ENCODE data around the gene SEMA6B.

SEMA6B gene

GRCh38 chr19:4555657-4556561, 3.6 kb downstream of the SEMA6B start:
- in situ Hi-C loops (cut with HindIII; ENCODE audit: low sequenced_read_pairs), result no loop called here
- DNase-seq (ENCODE audit: low read depth), result no peak
- no peak overlapping the region for H3K4me3 ChIP-seq (ENCODE audit: low read depth, low read length)
- no peak for TF ChIP-seq CTCF (IDR thresholded peaks at IDR 0.05; ENCODE audit: low read depth, low read length, missing control alignments)

- no peak for DNase-seq (ENCODE audit: low read depth)
- no peak overlapping the region for H3K4me3 ChIP-seq (ENCODE audit: low read depth, low read length)
- in situ Hi-C loops (cut with HindIII; ENCODE audit: low sequenced_read_pairs), result no loop called here
These were observed 4.8 kb downstream of the SEMA6B start for GRCh38 chr19:4554717-4555116.

GRCh38 chr19:4553775-4554174, 5.7 kb downstream of the SEMA6B start:
- H3K4me3 ChIP-seq (ENCODE audit: low read depth, low read length), result no peak overlapping the region
- no peak for TF ChIP-seq CTCF (IDR thresholded peaks at IDR 0.05; ENCODE audit: low read depth, low read length, missing control alignments)
- in situ Hi-C loops (cut with HindIII; ENCODE audit: low sequenced_read_pairs), result no loop called here
- DNase-seq (ENCODE audit: low read depth), result no peak

More at GRCh38 chr19:4554717-4555116, 4.8 kb downstream of the SEMA6B start:
- no peak for TF ChIP-seq CTCF (IDR thresholded peaks at IDR 0.05; ENCODE audit: low read depth, low read length, missing control alignments)

- DNase-seq (ENCODE audit: low read depth), result no peak
- in situ Hi-C loops (cut with HindIII; ENCODE audit: low sequenced_read_pairs), result no loop called here
- no peak overlapping the region for H3K4me3 ChIP-seq (ENCODE audit: low read depth, low read length)
- no peak for TF ChIP-seq CTCF (IDR thresholded peaks at IDR 0.05; ENCODE audit: low read depth, low read length, missing control alignments)
These were observed 6.3 kb downstream of the SEMA6B start for GRCh38 chr19:4553092-4553695.

- no peak for DNase-seq (ENCODE audit: low read depth)
- no peak for TF ChIP-seq CTCF (IDR thresholded peaks at IDR 0.05; ENCODE audit: low read depth, low read length, missing control alignments)
- no peak overlapping the region for H3K4me3 ChIP-seq (ENCODE audit: low read depth, low read length)
- in situ Hi-C loops (cut with HindIII; ENCODE audit: low sequenced_read_pairs), result no loop called here
These were observed 7.0 kb downstream of the SEMA6B start for GRCh38 chr19:4552525-4552819.

- H3K4me3 ChIP-seq (ENCODE audit: low read depth, low read length), result no peak overlapping the region
- in situ Hi-C loops (cut with HindIII; ENCODE audit: low sequenced_read_pairs), result no loop called here
- DNase-seq (ENCODE audit: low read depth), result no peak
- TF ChIP-seq CTCF (IDR thresholded peaks at IDR 0.05; ENCODE audit: low read depth, low read length, missing control alignments), result no peak
These were observed 8.9 kb downstream of the SEMA6B start for GRCh38 chr19:4550479-4551050.

Measured in astrocyte of the cerebellum (primary cell).